ENCODE data around the gene IGSF8. TPM values are rescaled to one million over a fixed set of nuclear protein-coding genes. Genes with fewer than 3 reads are reported as not detected.

IGSF8 gene
- total RNA-seq, 1 donor from 2014 or later: 45.9 TPM

- Mint-ChIP-seq H3K9me3 (ENCODE audit: unreplicated experiment) (no peaks in the 10 kb centered on the region), H3K4me1 (ENCODE audit: low read depth, unreplicated experiment) (no peaks in the 10 kb centered on the region), H3K27ac (ENCODE audit: unreplicated experiment) (no peak overlapping the region), H3K4me3 (ENCODE audit: unreplicated experiment) (no peak overlapping the region), H3K36me3 (ENCODE audit: unreplicated experiment) (no peaks in the 10 kb centered on the region), H3K27me3 (ENCODE audit: unreplicated experiment) (peaks cover 2% of the 10 kb centered on the region)
- DNase-seq: no peak
- TF ChIP-seq CTCF (IDR thresholded peaks at IDR 0.05; ENCODE audit: partially characterized antibody, unreplicated experiment): no peak
These were observed 36.8 kb downstream of the IGSF8 start for GRCh38 chr1:160061369-160062229.

- Mint-ChIP-seq H3K36me3 (ENCODE audit: unreplicated experiment) (no peaks in the 10 kb centered on the region), H3K9me3 (ENCODE audit: unreplicated experiment) (no peaks in the 10 kb centered on the region), H3K4me3 (ENCODE audit: unreplicated experiment) (no peak overlapping the region), H3K27me3 (ENCODE audit: unreplicated experiment) (peaks cover 2% of the 10 kb centered on the region), H3K4me1 (ENCODE audit: low read depth, unreplicated experiment) (no peaks in the 10 kb centered on the region), H3K27ac (ENCODE audit: unreplicated experiment) (no peak overlapping the region)
- DNase-seq: no peak
- no peak for TF ChIP-seq CTCF (IDR thresholded peaks at IDR 0.05; ENCODE audit: partially characterized antibody, unreplicated experiment)
These were observed 40.3 kb downstream of the IGSF8 start for GRCh38 chr1:160058087-160058486.

- Mint-ChIP-seq H3K4me1 (ENCODE audit: low read depth, unreplicated experiment) (no peaks in the 10 kb centered on the region), H3K27me3 (ENCODE audit: unreplicated experiment) (peaks cover 2% of the 10 kb centered on the region), H3K36me3 (ENCODE audit: unreplicated experiment) (no peaks in the 10 kb centered on the region), H3K27ac (ENCODE audit: unreplicated experiment) (no peak overlapping the region), H3K4me3 (ENCODE audit: unreplicated experiment) (no peak overlapping the region), H3K9me3 (ENCODE audit: unreplicated experiment) (no peaks in the 10 kb centered on the region)
- DNase-seq: no peak
- TF ChIP-seq CTCF (IDR thresholded peaks at IDR 0.05; ENCODE audit: partially characterized antibody, unreplicated experiment): no peak
These were observed 41.7 kb downstream of the IGSF8 start for GRCh38 chr1:160056648-160057169.

- H3K4me3 Mint-ChIP-seq (ENCODE audit: unreplicated experiment): no peak overlapping the region
- TF ChIP-seq CTCF (IDR thresholded peaks at IDR 0.05; ENCODE audit: partially characterized antibody, unreplicated experiment): no peak
- H3K27ac Mint-ChIP-seq (ENCODE audit: unreplicated experiment): no peak overlapping the region
These were observed 44.7 kb downstream of the IGSF8 start for GRCh38 chr1:160053548-160054365.

More at GRCh38 chr1:160053548-160054365, 44.7 kb downstream of the IGSF8 start:
- Mint-ChIP-seq H3K27me3 (ENCODE audit: unreplicated experiment) (peaks cover 4% of the 10 kb centered on the region), H3K4me1 (ENCODE audit: low read depth, unreplicated experiment) (peaks cover under 1% of the 10 kb centered on the region), H3K9me3 (ENCODE audit: unreplicated experiment) (peaks cover under 1% of the 10 kb centered on the region), H3K36me3 (ENCODE audit: unreplicated experiment) (no peaks in the 10 kb centered on the region)
- no peak for DNase-seq
